Trophoblast cell (in vitro differentiated cells and primary cell): ENCODE results near the gene RNF145.

ENCODE experiments used
- DNase-seq, 2 donors: peaks; one replicate each; pipeline ENCODE4 v3.0.0-alpha.2; 2016
- H2AFZ ChIP-seq: 2 replicates; pipeline ENCODE4 v1.6.1; 2013; ENCODE audit warnings: low read length, moderate library complexity, mild to moderate bottlenecking; ENCODE audit not compliant: insufficient read depth, poor library complexity
- H2AK5ac ChIP-seq: 2 replicates; pipeline ENCODE4 v1.6.1; 2013; ENCODE audit warnings: mild to moderate bottlenecking, low read length
- H2BK120ac ChIP-seq: 2 replicates; pipeline ENCODE4 v1.6.1; 2013; ENCODE audit warnings: low read length, mild to moderate bottlenecking, moderate library complexity; ENCODE audit not compliant: insufficient read depth, poor library complexity
- H2BK12ac ChIP-seq: 2 replicates; pipeline ENCODE4 v1.6.1; 2013; ENCODE audit warnings: mild to moderate bottlenecking, low read length, moderate library complexity
- H2BK5ac ChIP-seq: 2 replicates; pipeline ENCODE4 v1.6.1; 2013; ENCODE audit warnings: low read length, low read depth, moderate library complexity, mild to moderate bottlenecking; ENCODE audit not compliant: poor library complexity
- H3K14ac ChIP-seq: 2 replicates; pipeline ENCODE4 v1.6.1; 2013; ENCODE audit warnings: mild to moderate bottlenecking, low read length
- H3K18ac ChIP-seq: 2 replicates; pipeline ENCODE4 v1.6.1; 2013; ENCODE audit warnings: mild to moderate bottlenecking, low read length
- H3K23ac ChIP-seq: 2 replicates; pipeline ENCODE4 v1.6.1; 2013; ENCODE audit warnings: low read length
- H3K27ac ChIP-seq: 2 replicates; pipeline ENCODE4 v1.5.1; 2013; ENCODE audit warnings: low read depth, mild to moderate bottlenecking, inconsistent platforms, low read length, moderate library complexity
- H3K27me3 ChIP-seq: 2 replicates; pipeline ENCODE4 v1.6.1; 2013; ENCODE audit warnings: inconsistent platforms, mild to moderate bottlenecking, low read length, moderate library complexity; ENCODE audit not compliant: insufficient read depth
- H3K36me3 ChIP-seq, 2 experiments: 1 replicate in 1 of 2; 2 replicates in 1 of 2; pipeline ENCODE4 v1.6.1; 2013; ENCODE audit warnings: low read length in 2 of 2, mild to moderate bottlenecking in 2 of 2, moderate library complexity in 1 of 2; ENCODE audit not compliant: insufficient read depth in 2 of 2, control insufficient read depth in 1 of 2
- H3K4ac ChIP-seq: 2 replicates; pipeline ENCODE4 v1.6.1; 2013; ENCODE audit warnings: low read depth, mild to moderate bottlenecking, low read length, moderate library complexity
- H3K4me1 ChIP-seq, 2 experiments: 1 replicate in 1 of 2; 2 replicates in 1 of 2; pipeline ENCODE4 v1.6.1; 2013; ENCODE audit warnings: low read length in 2 of 2, mild to moderate bottlenecking in 2 of 2, moderate library complexity in 1 of 2; ENCODE audit not compliant: insufficient read depth in 2 of 2, control insufficient read depth in 1 of 2
- H3K4me2 ChIP-seq: 2 replicates; pipeline ENCODE4 v1.6.1; 2013; ENCODE audit warnings: inconsistent platforms, mild to moderate bottlenecking, low read length, moderate library complexity
- H3K4me3 ChIP-seq: 2 replicates; pipeline ENCODE4 v1.5.1; 2013; ENCODE audit warnings: mild to moderate bottlenecking, low read depth, low read length, inconsistent platforms
- H3K79me1 ChIP-seq: one replicate; pipeline ENCODE4 v1.6.1; 2013; ENCODE audit warnings: low read length
- H3K79me2 ChIP-seq: 2 replicates; pipeline ENCODE4 v1.6.1; 2013; ENCODE audit warnings: low read length, mild to moderate bottlenecking; ENCODE audit not compliant: control insufficient read depth, insufficient read depth, poor library complexity
- H3K9ac ChIP-seq: 2 replicates; pipeline ENCODE4 v1.6.1; 2013; ENCODE audit warnings: mild to moderate bottlenecking, low read length
- H3K9me3 ChIP-seq: 2 replicates; pipeline ENCODE4 v1.6.1; 2013; ENCODE audit warnings: low read depth, mild to moderate bottlenecking, control low read depth, inconsistent platforms, low read length; ENCODE audit not compliant: insufficient read depth
- H4K12ac ChIP-seq: 2 replicates; pipeline ENCODE4 v1.6.1; 2013; ENCODE audit warnings: low read depth, mild to moderate bottlenecking, low read length, moderate library complexity
- H4K8ac ChIP-seq: 2 replicates; pipeline ENCODE4 v1.6.1; 2013; ENCODE audit warnings: low read depth, mild to moderate bottlenecking, low read length, moderate library complexity
- H4K91ac ChIP-seq: one replicate; pipeline ENCODE4 v1.6.1; 2013; ENCODE audit warnings: low read depth, mild to moderate bottlenecking, low read length, moderate library complexity
- whole genome bisulfite sequencing: extraction: QIAGEN DNeasy Blood & Tissue Kit; methylation state at CpG from one replicate; pipeline ENCODE4 v1.1.7; 2013; ENCODE audit warnings: missing lambda C conversion rate; ENCODE audit not compliant: insufficient read length, insufficient coverage; ENCODE audit errors: extremely low coverage; 5-methylcytosine and 5-hydroxymethylcytosine counted together

The RNF145 gene

DNA sequence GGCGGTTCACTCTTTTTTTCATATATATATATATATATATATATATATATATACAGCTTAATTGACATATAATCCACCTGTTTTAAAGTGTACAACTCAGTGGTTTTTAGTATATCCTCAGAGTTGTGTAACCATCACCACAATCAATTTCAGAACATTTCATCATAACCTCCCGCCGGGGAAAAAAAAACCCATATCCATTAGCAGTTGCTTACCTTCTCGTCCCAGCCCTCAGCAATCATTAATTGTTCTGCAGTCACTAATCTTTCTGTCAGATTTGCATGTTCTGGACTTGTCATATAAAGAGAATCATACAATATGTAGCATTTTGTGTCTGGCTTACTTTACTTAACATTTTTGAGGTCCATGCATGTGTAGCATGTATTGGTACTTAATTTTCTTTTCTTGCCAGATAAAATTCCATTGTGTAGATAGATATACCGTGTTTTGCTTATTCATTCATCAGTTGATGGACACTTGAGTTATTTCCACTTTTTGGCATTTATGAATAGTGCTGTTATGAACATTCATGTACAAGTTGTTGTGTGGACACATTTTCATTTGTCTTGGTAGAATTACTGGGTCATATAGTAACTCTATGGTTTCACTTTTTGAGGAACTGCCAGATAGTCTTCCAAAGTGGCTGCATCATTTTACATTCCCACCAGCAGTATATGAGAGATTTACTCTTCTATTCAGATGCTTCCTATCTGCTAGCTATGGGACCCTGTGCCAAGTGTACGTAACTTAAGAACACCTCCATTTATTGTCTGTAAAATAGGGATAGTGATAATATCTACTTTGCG, 3.5 kb upstream of the RNF145 start:
- Histone ChIP-seq H3K14ac (no peak overlapping the region), H3K79me1 (peaks cover 12% of the 10 kb centered on the region), H3K9ac (no peak overlapping the region), H3K4me2 (no peak overlapping the region), H3K9me3 (no peaks in the 10 kb centered on the region), H4K91ac (no peak overlapping the region), H3K18ac (no peak overlapping the region), H3K4ac (no peak overlapping the region), H4K8ac (no peak overlapping the region), H2BK12ac (no peak overlapping the region), H2BK120ac (no peak overlapping the region), H3K4me3 (no peak overlapping the region), H2AFZ (no peak overlapping the region), H3K23ac (no peak overlapping the region), H3K27ac (no peak overlapping the region), H4K12ac (no peak overlapping the region), H3K36me3 (no peaks in the 10 kb centered on the region), H2AK5ac (no peak overlapping the region), H3K79me2 (peaks cover 8% of the 10 kb centered on the region), H2BK5ac (no peak overlapping the region), H3K27me3 (no peaks in the 10 kb centered on the region), H3K4me1 (peaks cover 0 to 2% of the 10 kb centered on the region in 2 experiments)
- WGBS: no CpG with 5 or more reads among the region's 7 CpGs
- no peak for DNase-seq

DNA sequence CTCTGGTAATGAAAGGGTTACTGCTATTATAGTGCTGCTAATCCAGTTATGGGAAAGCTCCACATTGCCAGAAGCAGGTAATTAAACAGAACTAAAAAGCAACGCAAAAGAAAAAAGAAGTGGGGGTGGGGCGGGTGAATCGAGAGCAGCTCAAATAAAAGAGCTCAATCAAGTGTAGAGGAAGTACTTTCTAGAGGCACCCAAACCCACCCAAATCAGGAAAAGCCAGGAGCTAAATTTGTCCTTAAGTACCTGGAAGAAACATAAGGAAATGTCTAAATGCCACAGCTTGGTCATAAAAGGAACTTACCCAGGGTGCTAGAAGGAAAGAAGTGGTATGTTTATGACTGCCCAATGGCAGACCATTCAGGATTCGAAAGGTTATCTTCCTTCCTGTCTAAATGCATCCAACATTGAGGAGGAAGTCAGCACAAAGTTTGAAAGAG, 2.4 kb upstream of the RNF145 start:
- no peaks in the 10 kb centered on the region for H3K36me3 ChIP-seq
- H3K23ac ChIP-seq: no peak overlapping the region
- H4K91ac ChIP-seq: no peak overlapping the region
- no peak for DNase-seq
- H4K8ac ChIP-seq: no peak overlapping the region
- no CpG with 5 or more reads among the region's 4 CpGs for WGBS
- H3K4me2 ChIP-seq: no peak overlapping the region
- no peak overlapping the region for H3K27ac ChIP-seq
- no peak overlapping the region for H2BK5ac ChIP-seq
- peaks cover 13% of the 10 kb centered on the region for H3K79me1 ChIP-seq
- no peak overlapping the region for H3K4me3 ChIP-seq
- H3K14ac ChIP-seq: no peak overlapping the region
- no peak overlapping the region for H2BK120ac ChIP-seq
- no peak overlapping the region for H3K4ac ChIP-seq
- H4K12ac ChIP-seq: no peak overlapping the region
- H3K9ac ChIP-seq: no peak overlapping the region
- peaks cover 8% of the 10 kb centered on the region for H3K79me2 ChIP-seq
- H2AFZ ChIP-seq: no peak overlapping the region
- peaks cover 0 to 2% of the 10 kb centered on the region in 2 experiments for H3K4me1 ChIP-seq
- no peaks in the 10 kb centered on the region for H3K9me3 ChIP-seq
- H2AK5ac ChIP-seq: no peak overlapping the region
- H2BK12ac ChIP-seq: no peak overlapping the region
- no peaks in the 10 kb centered on the region for H3K27me3 ChIP-seq
- H3K18ac ChIP-seq: no peak overlapping the region

DNA sequence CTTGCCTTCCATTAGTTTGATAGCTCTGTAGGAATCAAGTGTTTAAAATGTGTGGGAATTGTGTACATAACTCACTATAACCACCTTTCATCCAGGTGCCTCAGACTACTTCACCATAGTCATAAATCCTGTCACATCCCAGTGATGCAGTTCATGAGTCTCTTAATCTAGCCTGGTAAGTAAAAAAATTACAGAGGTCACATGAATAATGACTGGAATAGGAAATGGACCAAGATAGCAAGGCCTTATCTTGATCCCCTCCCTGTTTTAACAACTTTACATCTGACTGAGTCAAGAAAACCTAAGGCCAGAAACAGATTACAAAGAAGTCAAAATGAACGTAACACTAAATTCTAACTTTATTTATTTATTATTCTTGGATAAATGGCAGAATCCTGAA, 1.5 kb upstream of the RNF145 start:
- WGBS: no CpG with 5 or more reads among the region's 1 CpG
- Histone ChIP-seq H3K36me3 (no peaks in the 10 kb centered on the region), H3K79me1 (peaks cover 13% of the 10 kb centered on the region), H3K27ac (no peak overlapping the region), H3K9me3 (no peaks in the 10 kb centered on the region), H3K4ac (no peak overlapping the region), H2AFZ (no peak overlapping the region), H2AK5ac (no peak overlapping the region), H3K4me2 (no peak overlapping the region), H3K9ac (no peak overlapping the region), H2BK5ac (no peak overlapping the region), H3K23ac (no peak overlapping the region), H2BK12ac (no peak overlapping the region), H4K91ac (no peak overlapping the region), H3K18ac (no peak overlapping the region), H3K4me1 (peaks cover 0 to 2% of the 10 kb centered on the region in 2 experiments), H4K8ac (no peak overlapping the region), H2BK120ac (no peak overlapping the region), H3K79me2 (peaks cover 8% of the 10 kb centered on the region), H3K27me3 (no peaks in the 10 kb centered on the region), H4K12ac (no peak overlapping the region), H3K14ac (no peak overlapping the region), H3K4me3 (no peak overlapping the region)
- DNase-seq: no peak

DNA sequence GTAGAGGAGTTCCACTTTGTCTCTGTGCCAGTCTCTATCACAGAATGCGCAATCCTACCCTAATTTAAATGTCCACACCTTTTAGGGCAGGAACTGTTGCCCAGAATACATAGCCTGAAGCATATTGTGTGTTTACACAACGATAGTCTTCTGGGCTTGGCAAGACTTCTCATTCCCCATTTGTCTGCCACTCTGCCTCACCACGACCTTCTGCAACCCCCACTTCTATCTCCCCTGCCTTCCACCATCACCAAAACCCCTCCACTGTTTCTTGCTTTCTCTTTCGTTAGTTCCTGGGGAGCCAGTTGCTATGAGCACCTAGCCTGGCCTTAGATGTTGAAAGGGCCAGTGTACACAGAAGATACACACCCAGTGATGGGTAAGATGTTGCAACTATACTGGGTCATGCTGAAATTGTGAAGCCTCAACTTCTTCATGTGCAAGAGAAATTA, 883 bp upstream of the RNF145 start:
- H3K9me3 ChIP-seq: no peaks in the 10 kb centered on the region
- H4K8ac ChIP-seq: no peak overlapping the region
- H2AK5ac ChIP-seq: no peak overlapping the region
- H2BK120ac ChIP-seq: no peak overlapping the region
- H2BK5ac ChIP-seq: no peak overlapping the region
- H3K4ac ChIP-seq: no peak overlapping the region
- H3K23ac ChIP-seq: no peak overlapping the region
- no peak overlapping the region for H4K12ac ChIP-seq
- no peaks in the 10 kb centered on the region for H3K27me3 ChIP-seq
- no peak overlapping the region for H2BK12ac ChIP-seq
- peaks cover 0 to 2% of the 10 kb centered on the region in 2 experiments for H3K4me1 ChIP-seq
- no peak overlapping the region for H4K91ac ChIP-seq
- H3K79me2 ChIP-seq: peaks cover 8% of the 10 kb centered on the region
- H3K36me3 ChIP-seq: no peaks in the 10 kb centered on the region
- H3K9ac ChIP-seq: no peak overlapping the region
- no peak overlapping the region for H3K4me3 ChIP-seq
- H3K4me2 ChIP-seq: no peak overlapping the region
- peaks cover 13% of the 10 kb centered on the region for H3K79me1 ChIP-seq
- no peak overlapping the region for H3K18ac ChIP-seq
- H2AFZ ChIP-seq: no peak overlapping the region
- H3K27ac ChIP-seq: no peak overlapping the region
- no CpG with 5 or more reads among the region's 4 CpGs for whole genome bisulfite sequencing
- H3K14ac ChIP-seq: no peak overlapping the region
- no peak for DNase-seq
